CD14-positive monocyte (primary cell): ENCODE results near the gene CAPS. TPM values are rescaled to one million over a fixed set of nuclear protein-coding genes. Genes with fewer than 3 reads are reported as not detected.

ENCODE experiments used
- DNase-seq, 3 donors: peaks; one replicate each; pipeline ENCODE4 v3.0.0-alpha.2; 2011 to 2022
- H2AFZ ChIP-seq: 2 replicates; pipeline ENCODE4 v1.6.0; 2012; ENCODE audit warnings: mild to moderate bottlenecking, low read depth, low read length, inconsistent platforms; ENCODE audit not compliant: insufficient read depth, poor library complexity, severe bottlenecking
- H3K27ac ChIP-seq, 2 donors: 1 replicate in 1 of 2; 2 replicates in 1 of 2; pipeline ENCODE4 v1.5.1; 2012 to 2013; ENCODE audit warnings: low read length in 2 of 2, control low read depth in 1 of 2, inconsistent platforms in 1 of 2, low read depth in 1 of 2, mild to moderate bottlenecking in 1 of 2
- H3K27me3 ChIP-seq, 2 donors: one replicate each; pipeline versions ENCODE4 v1.6.0 to v1.6.1; 2011 to 2013; ENCODE audit warnings: low read length in 2 of 2; ENCODE audit not compliant: control insufficient read depth in 2 of 2, insufficient read depth in 2 of 2
- H3K36me3 ChIP-seq, 2 donors: replicated peaks in 1 of 2; 1 replicate in 1 of 2; 2 replicates in 1 of 2; pipeline versions ENCODE4 v1.5.1 to v1.6.1; 2012 to 2013; ENCODE audit warnings: low read length in 2 of 2, control low read depth in 1 of 2, inconsistent platforms in 1 of 2, mild to moderate bottlenecking in 1 of 2; ENCODE audit not compliant: insufficient read depth in 2 of 2, control insufficient read depth in 1 of 2
- H3K4me1 ChIP-seq, 2 donors: 1 replicate in 1 of 2; 2 replicates in 1 of 2; pipeline versions ENCODE4 v1.5.1 to v1.6.1; 2012 to 2013; ENCODE audit warnings: low read length in 2 of 2, control low read depth in 1 of 2, inconsistent platforms in 1 of 2, mild to moderate bottlenecking in 1 of 2, moderate library complexity in 1 of 2; ENCODE audit not compliant: insufficient read depth in 2 of 2, control insufficient read depth in 1 of 2
- H3K4me2 ChIP-seq: replicated peaks from 2 replicates; pipeline ENCODE3; 2012; ENCODE audit warnings: low read length, moderate library complexity, mild to moderate bottlenecking; ENCODE audit not compliant: poor library complexity, severe bottlenecking; ENCODE audit errors: extremely low read depth
- H3K4me3 ChIP-seq, 3 experiments: fragments of 200-600 bp in 1 of 3; sonication (generic) in 1 of 3; replicated peaks in 1 of 3; 1 replicate in 2 of 3; 2 replicates in 1 of 3; pipeline ENCODE4 v1.5.1; 2011 to 2013; ENCODE audit warnings: low read length in 3 of 3, mild to moderate bottlenecking in 3 of 3, control low read depth in 2 of 3, low read depth in 2 of 3, inconsistent platforms in 1 of 3, moderate library complexity in 1 of 3
- H3K79me2 ChIP-seq: 2 replicates; pipeline ENCODE4 v1.6.0; 2012; ENCODE audit warnings: mild to moderate bottlenecking, control low read depth, inconsistent platforms, low read length, moderate library complexity; ENCODE audit not compliant: insufficient read depth
- H3K9ac ChIP-seq: 2 replicates; pipeline ENCODE4 v1.6.0; 2017; ENCODE audit warnings: low read length, mild to moderate bottlenecking; ENCODE audit not compliant: insufficient read depth, poor library complexity, severe bottlenecking
- H3K9me3 ChIP-seq, 2 donors: replicated peaks in 1 of 2; 1 replicate in 1 of 2; 2 replicates in 1 of 2; pipeline versions ENCODE4 v1.5.1 to v1.6.1; 2012 to 2013; ENCODE audit warnings: low read length in 2 of 2, control low read depth in 1 of 2; ENCODE audit not compliant: control insufficient read depth in 1 of 2, insufficient read depth in 1 of 2
- H4K20me1 ChIP-seq: 2 replicates; pipeline ENCODE4 v1.6.0; 2012; ENCODE audit warnings: mild to moderate bottlenecking, low read length, control low read depth, moderate library complexity; ENCODE audit not compliant: insufficient read depth
- H3K27ac Mint-ChIP-seq, 7 donors: one replicate each; pipeline ENCODE4 v1.8.0; 2020; ENCODE audit warnings: mild to moderate bottlenecking in 7 of 7, mixed read lengths in 7 of 7, moderate library complexity in 6 of 7, inconsistent platforms in 2 of 7
- H3K27me3 Mint-ChIP-seq, 3 donors: one replicate each; pipeline ENCODE4 v1.8.0; 2021 to 2022; ENCODE audit warnings: low read depth in 3 of 3, mild to moderate bottlenecking in 3 of 3, mixed read lengths in 3 of 3, moderate library complexity in 3 of 3, inconsistent platforms in 1 of 3
- H3K36me3 Mint-ChIP-seq, 2 donors: one replicate each; pipeline ENCODE4 v1.8.0; 2020; ENCODE audit warnings: mixed read lengths in 2 of 2, inconsistent platforms in 1 of 2, mild to moderate bottlenecking in 1 of 2
- H3K4me1 Mint-ChIP-seq: one replicate; pipeline ENCODE4 v1.8.0; 2020; ENCODE audit warnings: mild to moderate bottlenecking, mixed read lengths
- H3K4me3 Mint-ChIP-seq, 2 donors: one replicate each; pipeline ENCODE4 v1.8.0; 2020; ENCODE audit warnings: mild to moderate bottlenecking in 2 of 2, mixed read lengths in 2 of 2, moderate library complexity in 1 of 2
- H3K9me3 Mint-ChIP-seq, 7 donors: one replicate each; pipeline ENCODE4 v1.8.0; 2020 to 2022; ENCODE audit warnings: mixed read lengths in 7 of 7, mild to moderate bottlenecking in 6 of 7, moderate library complexity in 6 of 7, inconsistent platforms in 2 of 7
- WGBS: methylation state at CpG from one replicate; pipeline ENCODE4 v1.1.5; 2013; ENCODE audit warnings: missing lambda C conversion rate; ENCODE audit not compliant: insufficient coverage; 5-methylcytosine and 5-hydroxymethylcytosine counted together
- intact Hi-C, 2 donors: fragments of 100-400 bp; cut with micrococcal nuclease; formaldehyde crosslinking; loops; one replicate each; pipeline versions ENCODE4 v1.15.0 to v1.15.1; 2023
- polyA plus RNA-seq, 3 donors: library from polyadenylated mRNA; depleted of rRNA in 1 of 3; unstranded in 2 of 3; stranded (reverse) in 1 of 3; fragments of 300-500 nt in 2 of 3; fragments of >200 nt in 1 of 3; fragmentation: Illumina TruSeq in 2 of 3; gene quantifications; 1 replicate in 2 of 3; 2 replicates in 1 of 3; pipeline ENCODE4 v1.2.3, GENCODE V29; 2012 to 2021
- TF ChIP-seq, protein P1 (sequence below): fragments of 200-600 bp; IDR thresholded peaks from one replicate; pipeline ENCODE4 v1.8.0; 2022; ENCODE audit warnings: antibody characterized with exemption, mild to moderate bottlenecking

The CAPS gene
- polyA plus RNA-seq, 3 donors = 0.34 to 34.8 (median 0.72) TPM

DNA sequence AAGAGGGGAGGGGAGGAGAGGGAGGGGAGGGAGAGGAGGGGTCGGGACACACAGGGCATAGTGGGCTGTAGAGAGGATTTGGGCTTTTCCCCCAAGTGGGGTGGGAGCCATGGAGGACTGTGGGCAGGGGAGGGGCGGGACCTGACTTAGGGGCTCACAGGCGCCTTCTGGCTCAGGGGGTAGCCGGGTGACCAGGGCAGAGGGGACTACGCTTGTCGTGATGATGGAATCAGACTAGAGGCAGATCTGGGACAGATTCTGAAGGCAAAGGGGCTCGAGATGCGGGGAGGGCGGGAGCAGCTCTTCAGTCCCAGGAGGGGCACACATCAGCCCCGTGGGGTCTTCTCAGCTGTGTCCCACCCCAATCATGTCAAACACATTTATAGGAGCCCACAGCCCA is 24.0 kb upstream of the CAPS start:
- Histone ChIP-seq H3K27me3 (peaks cover 0 to 14% of the 10 kb centered on the region in 2 donors), H4K20me1 (no peaks in the 10 kb centered on the region), H3K4me3 (no peak overlapping the region), H3K4me1 (no peaks in the 10 kb centered on the region), H3K9ac (no peak overlapping the region), H3K9me3 (no peaks in the 10 kb centered on the region), H3K79me2 (no peaks in the 10 kb centered on the region), H2AFZ (no peak overlapping the region), H3K27ac (no peak overlapping the region), H3K36me3 (peaks cover 7 to 10% of the 10 kb centered on the region in 2 donors), H3K4me2 (no peak overlapping the region)
- peaks cover 22 to 41% (median 24%) of the 10 kb centered on the region in 3 donors for H3K27me3 Mint-ChIP-seq
- TF ChIP-seq, protein P1, sequence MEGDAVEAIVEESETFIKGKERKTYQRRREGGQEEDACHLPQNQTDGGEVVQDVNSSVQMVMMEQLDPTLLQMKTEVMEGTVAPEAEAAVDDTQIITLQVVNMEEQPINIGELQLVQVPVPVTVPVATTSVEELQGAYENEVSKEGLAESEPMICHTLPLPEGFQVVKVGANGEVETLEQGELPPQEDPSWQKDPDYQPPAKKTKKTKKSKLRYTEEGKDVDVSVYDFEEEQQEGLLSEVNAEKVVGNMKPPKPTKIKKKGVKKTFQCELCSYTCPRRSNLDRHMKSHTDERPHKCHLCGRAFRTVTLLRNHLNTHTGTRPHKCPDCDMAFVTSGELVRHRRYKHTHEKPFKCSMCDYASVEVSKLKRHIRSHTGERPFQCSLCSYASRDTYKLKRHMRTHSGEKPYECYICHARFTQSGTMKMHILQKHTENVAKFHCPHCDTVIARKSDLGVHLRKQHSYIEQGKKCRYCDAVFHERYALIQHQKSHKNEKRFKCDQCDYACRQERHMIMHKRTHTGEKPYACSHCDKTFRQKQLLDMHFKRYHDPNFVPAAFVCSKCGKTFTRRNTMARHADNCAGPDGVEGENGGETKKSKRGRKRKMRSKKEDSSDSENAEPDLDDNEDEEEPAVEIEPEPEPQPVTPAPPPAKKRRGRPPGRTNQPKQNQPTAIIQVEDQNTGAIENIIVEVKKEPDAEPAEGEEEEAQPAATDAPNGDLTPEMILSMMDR = no peak
- DNase-seq = no peak
- peaks cover 4 to 7% of the 10 kb centered on the region in 2 donors for H3K36me3 Mint-ChIP-seq
- H3K4me1 Mint-ChIP-seq = no peaks in the 10 kb centered on the region
- H3K4me3 Mint-ChIP-seq = no peak overlapping the region
- H3K27ac Mint-ChIP-seq = no peak overlapping the region
- H3K9me3 Mint-ChIP-seq = peaks cover 0 to 4% (median 0%) of the 10 kb centered on the region in 7 donors
- 67% methylated on average over 7 of the region's 10 CpGs for WGBS
- intact Hi-C loops = loop anchor here in 1 of 2 donors (5.0 kb wide), 1 partner anchor 83 kb away; the partner anchor contains the start of gene NRTN

DNA sequence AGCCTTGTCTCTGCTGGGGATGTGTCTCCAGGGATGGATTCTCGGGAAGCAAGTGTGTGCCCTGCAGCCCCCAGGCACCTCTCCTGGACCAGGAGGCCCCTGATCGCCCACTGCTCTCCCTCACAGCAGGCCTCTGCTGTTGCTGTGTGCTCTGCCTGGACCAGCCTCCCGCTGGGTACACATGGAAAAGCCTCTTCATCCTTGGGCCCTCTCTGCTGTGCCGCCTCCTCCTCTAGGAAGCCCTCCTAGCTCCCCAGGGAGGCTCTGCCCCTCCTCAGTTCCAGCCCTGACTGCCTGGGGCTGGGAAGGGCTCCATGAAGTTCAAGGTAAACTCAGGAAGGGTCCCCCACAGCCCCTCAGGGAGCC is 22.5 kb upstream of the CAPS start:
- H3K27me3 Mint-ChIP-seq = peaks cover 22 to 41% (median 24%) of the 10 kb centered on the region in 3 donors
- H3K4me2 ChIP-seq = no peak overlapping the region
- no peaks in the 10 kb centered on the region for H3K4me1 Mint-ChIP-seq
- intact Hi-C loops = loop anchor here in 1 of 2 donors (5.0 kb wide), 1 partner anchor 84 kb away; the partner anchor contains the start of gene NRTN
- no peaks in the 10 kb centered on the region for H3K4me1 ChIP-seq
- no peaks in the 10 kb centered on the region for H3K79me2 ChIP-seq
- peaks cover 0 to 2% (median 0%) of the 10 kb centered on the region in 7 donors for H3K9me3 Mint-ChIP-seq
- H3K4me3 ChIP-seq = no peak overlapping the region
- no peak overlapping the region for H3K4me3 Mint-ChIP-seq
- peaks cover 15 to 21% of the 10 kb centered on the region in 2 donors for H3K36me3 Mint-ChIP-seq
- no peak for DNase-seq
- H3K27ac Mint-ChIP-seq = no peak overlapping the region
- H3K9me3 ChIP-seq = no peaks in the 10 kb centered on the region
- TF ChIP-seq, protein P1 = no peak
- peaks cover 2% of the 10 kb centered on the region for H4K20me1 ChIP-seq
- H3K27me3 ChIP-seq = peaks cover 0 to 14% of the 10 kb centered on the region in 2 donors
- no peak overlapping the region for H3K9ac ChIP-seq
- WGBS = 73% methylated on average over 2 of the region's 4 CpGs
- H2AFZ ChIP-seq = no peak overlapping the region
- no peak overlapping the region for H3K27ac ChIP-seq
- peaks cover 18 to 24% of the 10 kb centered on the region in 2 donors for H3K36me3 ChIP-seq
